SK-N-SH treated with all-trans-retinoic acid at 6 μM for 48 hours (cell line): ENCODE data around the gene NXN.
"Not testable (repeated sequence)": the region's sequence is repeated elsewhere in the genome, so short reads cannot be mapped to it uniquely, and the experiment has no call there.

Experiments
- ATAC-seq: fragments of 200-7000 bp; cut with Tn5 transposase; 3 replicates; pipeline ENCODE4 v1.9.1; 2020; ENCODE audit warnings: mild to moderate bottlenecking, moderate library complexity
- ARNTL ChIP-seq: fragments of 450-650 bp; formaldehyde crosslinking; IDR thresholded peaks from 2 replicates; pipeline ENCODE4 v1.5.0; 2020; ENCODE audit warnings: low read depth, mild to moderate bottlenecking, moderate library complexity, borderline replicate concordance
- CSDC2 ChIP-seq: fragments of 250-450 bp; sonication (Bioruptor Pico); IDR thresholded peaks from 2 replicates; pipeline ENCODE4 v1.5.0; 2020; ENCODE audit warnings: mild to moderate bottlenecking, moderate library complexity
- ISL1 ChIP-seq: fragments of 250-450 bp; sonication (Bioruptor Pico); IDR thresholded peaks from 2 replicates; pipeline ENCODE4 v2.1.2; 2022; ENCODE audit warnings: mild to moderate bottlenecking, moderate library complexity
- OSR1 ChIP-seq: fragments of 250-450 bp; sonication (Bioruptor Pico); IDR thresholded peaks from 2 replicates; pipeline ENCODE4 v1.8.0; 2022; ENCODE audit warnings: moderate library complexity, mild to moderate bottlenecking, inconsistent platforms
- PPARA ChIP-seq: fragments of 250-450 bp; sonication (Bioruptor Pico); IDR thresholded peaks from 2 replicates; pipeline ENCODE4 v1.5.0; 2020; ENCODE audit warnings: mild to moderate bottlenecking, borderline replicate concordance
- RARB ChIP-seq: fragments of 250-450 bp; sonication (Bioruptor Pico); IDR thresholded peaks from 2 replicates; pipeline ENCODE4 v1.8.0; 2021; ENCODE audit warnings: mild to moderate bottlenecking, moderate library complexity
- TCF4 ChIP-seq: fragments of 250-450 bp; sonication (Bioruptor Pico); IDR thresholded peaks from 2 replicates; pipeline ENCODE4 v1.8.0; 2021; ENCODE audit warnings: mild to moderate bottlenecking, moderate library complexity, borderline replicate concordance
- TOX ChIP-seq: fragments of 250-450 bp; sonication (Bioruptor Pico); IDR thresholded peaks from 2 replicates; pipeline ENCODE4 v1.8.0; 2021; ENCODE audit warnings: mild to moderate bottlenecking, moderate library complexity, borderline replicate concordance
- ZC3H10 ChIP-seq: fragments of 250-450 bp; sonication (Bioruptor Pico); IDR thresholded peaks from 2 replicates; pipeline ENCODE4 v1.5.1; 2021; ENCODE audit warnings: mild to moderate bottlenecking, moderate library complexity
- ZFP3 ChIP-seq: fragments of 250-450 bp; sonication (Bioruptor Pico); IDR thresholded peaks from 2 replicates; pipeline ENCODE4 v1.5.0; 2020; ENCODE audit warnings: mild to moderate bottlenecking, moderate library complexity
- ZFP30 ChIP-seq: fragments of 450-650 bp; formaldehyde crosslinking; IDR thresholded peaks from 2 replicates; pipeline ENCODE4 v1.5.0; 2022; ENCODE audit warnings: mild to moderate bottlenecking, moderate library complexity
- ZNF70 ChIP-seq: fragments of 450-650 bp; formaldehyde crosslinking; IDR thresholded peaks from 2 replicates; pipeline ENCODE4 v1.5.0; 2020; ENCODE audit warnings: mild to moderate bottlenecking, moderate library complexity
- ZNF8 ChIP-seq: fragments of 450-650 bp; formaldehyde crosslinking; IDR thresholded peaks from 2 replicates; pipeline ENCODE4 v1.5.0; 2020; ENCODE audit warnings: mild to moderate bottlenecking, moderate library complexity
- TF ChIP-seq, protein P1 (sequence below): fragments of 250-450 bp; sonication (Bioruptor Pico); IDR thresholded peaks from 2 replicates; pipeline ENCODE4 v1.8.0; 2020; ENCODE audit warnings: mild to moderate bottlenecking, moderate library complexity, borderline replicate concordance
- TF ChIP-seq, protein P2 (sequence below): fragments of 250-450 bp; sonication (Bioruptor Pico); IDR thresholded peaks from 2 replicates; pipeline ENCODE4 v1.5.1; 2021; ENCODE audit warnings: mild to moderate bottlenecking, moderate library complexity
- TF ChIP-seq, protein P3 (sequence below): fragments of 250-450 bp; sonication (Bioruptor Pico); IDR thresholded peaks from 2 replicates; pipeline ENCODE4 v1.5.1; 2020; ENCODE audit warnings: low read depth, mild to moderate bottlenecking, moderate library complexity
- TF ChIP-seq, protein P4 (sequence below): fragments of 250-450 bp; sonication (Bioruptor Pico); IDR thresholded peaks from 2 replicates; pipeline ENCODE4 v1.5.0; 2020; ENCODE audit warnings: mild to moderate bottlenecking, moderate library complexity

Gene NXN

DNA sequence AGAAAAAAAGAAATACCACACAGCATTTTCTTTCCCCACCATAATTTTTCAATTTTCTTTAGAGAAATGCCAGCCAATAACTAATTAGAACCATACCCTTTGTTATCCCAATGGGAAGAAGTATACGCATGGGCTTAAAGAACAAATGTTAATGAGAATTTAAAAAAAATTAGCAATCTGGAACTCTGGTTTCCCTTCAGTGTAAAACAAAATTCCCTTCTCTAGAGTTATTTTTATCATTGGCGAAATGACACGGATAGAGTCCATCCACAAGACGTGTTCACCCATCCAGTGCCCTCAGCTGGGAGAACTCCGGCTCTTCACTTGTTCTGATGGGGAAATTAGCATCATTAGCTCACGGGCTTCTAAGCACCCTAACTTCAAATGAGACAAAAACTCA lies 3.3 kb downstream of the NXN start (continued):
- TF ChIP-seq, protein P1, sequence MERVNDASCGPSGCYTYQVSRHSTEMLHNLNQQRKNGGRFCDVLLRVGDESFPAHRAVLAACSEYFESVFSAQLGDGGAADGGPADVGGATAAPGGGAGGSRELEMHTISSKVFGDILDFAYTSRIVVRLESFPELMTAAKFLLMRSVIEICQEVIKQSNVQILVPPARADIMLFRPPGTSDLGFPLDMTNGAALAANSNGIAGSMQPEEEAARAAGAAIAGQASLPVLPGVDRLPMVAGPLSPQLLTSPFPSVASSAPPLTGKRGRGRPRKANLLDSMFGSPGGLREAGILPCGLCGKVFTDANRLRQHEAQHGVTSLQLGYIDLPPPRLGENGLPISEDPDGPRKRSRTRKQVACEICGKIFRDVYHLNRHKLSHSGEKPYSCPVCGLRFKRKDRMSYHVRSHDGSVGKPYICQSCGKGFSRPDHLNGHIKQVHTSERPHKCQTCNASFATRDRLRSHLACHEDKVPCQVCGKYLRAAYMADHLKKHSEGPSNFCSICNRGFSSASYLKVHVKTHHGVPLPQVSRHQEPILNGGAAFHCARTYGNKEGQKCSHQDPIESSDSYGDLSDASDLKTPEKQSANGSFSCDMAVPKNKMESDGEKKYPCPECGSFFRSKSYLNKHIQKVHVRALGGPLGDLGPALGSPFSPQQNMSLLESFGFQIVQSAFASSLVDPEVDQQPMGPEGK (CRISPR knock-in tag) = no peak

DNA sequence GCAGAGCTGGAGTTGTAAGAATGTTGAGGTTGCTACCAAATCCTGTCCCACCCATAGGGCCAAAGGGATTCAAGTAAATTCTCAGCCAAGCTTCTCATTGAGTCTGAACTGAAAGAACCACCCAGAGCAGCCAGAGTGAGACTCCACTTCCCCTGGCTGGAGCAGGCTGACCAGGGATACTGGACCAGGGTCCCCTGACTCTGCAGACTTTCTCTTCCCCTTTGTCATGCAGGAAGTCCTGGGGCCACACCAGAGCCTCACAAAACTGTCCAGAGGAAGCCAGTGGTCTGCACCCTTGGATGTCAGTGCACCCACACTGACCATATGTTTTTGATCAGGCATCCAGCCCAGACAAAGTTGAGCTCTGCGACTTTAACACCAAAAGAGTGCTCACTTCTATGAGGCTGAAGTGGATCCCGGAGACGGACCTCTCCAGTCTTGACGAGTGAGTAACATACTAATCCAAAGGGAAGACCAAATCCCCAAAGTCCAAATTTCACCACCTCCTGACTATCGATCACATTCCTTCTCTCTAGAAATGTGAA lies 4.1 kb downstream of the NXN start:
- no peak for ATAC-seq

DNA sequence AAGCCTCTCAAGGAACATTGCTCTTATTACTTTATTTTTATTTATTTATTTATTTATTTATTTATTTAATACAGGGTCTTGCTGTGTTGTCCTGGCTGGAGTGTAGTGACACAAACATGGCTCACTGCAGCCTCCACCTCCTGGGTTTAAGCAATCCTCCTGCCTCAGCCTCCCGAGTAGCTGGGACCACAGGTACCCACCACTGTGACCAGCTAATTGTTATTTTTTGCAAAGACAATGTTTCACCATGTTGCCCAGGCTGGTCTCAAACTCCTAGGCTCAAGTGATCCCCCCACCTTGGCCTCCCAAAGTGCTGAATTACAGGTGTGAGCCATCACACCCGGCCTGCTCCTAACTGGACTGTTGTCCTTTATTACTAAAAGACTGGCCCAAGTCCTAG lies 4.8 kb downstream of the NXN start:
- not testable (repeated sequence) for ATAC-seq

More for the DNA sequence above, 4.1 kb downstream of the NXN start:
- TF ChIP-seq, protein P2, sequence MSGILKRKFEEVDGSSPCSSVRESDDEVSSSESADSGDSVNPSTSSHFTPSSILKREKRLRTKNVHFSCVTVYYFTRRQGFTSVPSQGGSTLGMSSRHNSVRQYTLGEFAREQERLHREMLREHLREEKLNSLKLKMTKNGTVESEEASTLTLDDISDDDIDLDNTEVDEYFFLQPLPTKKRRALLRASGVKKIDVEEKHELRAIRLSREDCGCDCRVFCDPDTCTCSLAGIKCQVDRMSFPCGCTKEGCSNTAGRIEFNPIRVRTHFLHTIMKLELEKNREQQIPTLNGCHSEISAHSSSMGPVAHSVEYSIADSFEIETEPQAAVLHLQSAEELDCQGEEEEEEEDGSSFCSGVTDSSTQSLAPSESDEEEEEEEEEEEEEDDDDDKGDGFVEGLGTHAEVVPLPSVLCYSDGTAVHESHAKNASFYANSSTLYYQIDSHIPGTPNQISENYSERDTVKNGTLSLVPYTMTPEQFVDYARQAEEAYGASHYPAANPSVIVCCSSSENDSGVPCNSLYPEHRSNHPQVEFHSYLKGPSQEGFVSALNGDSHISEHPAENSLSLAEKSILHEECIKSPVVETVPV (CRISPR knock-in tag) = no peak
- TF ChIP-seq TOX (CRISPR knock-in tag) = no peak
- TF ChIP-seq ZFP30 (CRISPR knock-in tag) = no peak
- TF ChIP-seq ISL1 (CRISPR knock-in tag) = no peak
- TF ChIP-seq ZC3H10 (CRISPR knock-in tag) = no peak
- TF ChIP-seq ARNTL = no peak
- TF ChIP-seq, protein P3, sequence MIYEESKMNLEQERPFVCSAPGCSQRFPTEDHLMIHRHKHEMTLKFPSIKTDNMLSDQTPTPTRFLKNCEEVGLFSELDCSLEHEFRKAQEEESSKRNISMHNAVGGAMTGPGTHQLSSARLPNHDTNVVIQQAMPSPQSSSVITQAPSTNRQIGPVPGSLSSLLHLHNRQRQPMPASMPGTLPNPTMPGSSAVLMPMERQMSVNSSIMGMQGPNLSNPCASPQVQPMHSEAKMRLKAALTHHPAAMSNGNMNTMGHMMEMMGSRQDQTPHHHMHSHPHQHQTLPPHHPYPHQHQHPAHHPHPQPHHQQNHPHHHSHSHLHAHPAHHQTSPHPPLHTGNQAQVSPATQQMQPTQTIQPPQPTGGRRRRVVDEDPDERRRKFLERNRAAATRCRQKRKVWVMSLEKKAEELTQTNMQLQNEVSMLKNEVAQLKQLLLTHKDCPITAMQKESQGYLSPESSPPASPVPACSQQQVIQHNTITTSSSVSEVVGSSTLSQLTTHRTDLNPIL (CRISPR knock-in tag) = no peak
- no peak for TF ChIP-seq OSR1 (CRISPR knock-in tag)
- TF ChIP-seq RARB (CRISPR knock-in tag) = no peak
- no peak for TF ChIP-seq CSDC2 (CRISPR knock-in tag)
- TF ChIP-seq ZNF70 (CRISPR knock-in tag) = no peak
- no peak for TF ChIP-seq PPARA

DNA sequence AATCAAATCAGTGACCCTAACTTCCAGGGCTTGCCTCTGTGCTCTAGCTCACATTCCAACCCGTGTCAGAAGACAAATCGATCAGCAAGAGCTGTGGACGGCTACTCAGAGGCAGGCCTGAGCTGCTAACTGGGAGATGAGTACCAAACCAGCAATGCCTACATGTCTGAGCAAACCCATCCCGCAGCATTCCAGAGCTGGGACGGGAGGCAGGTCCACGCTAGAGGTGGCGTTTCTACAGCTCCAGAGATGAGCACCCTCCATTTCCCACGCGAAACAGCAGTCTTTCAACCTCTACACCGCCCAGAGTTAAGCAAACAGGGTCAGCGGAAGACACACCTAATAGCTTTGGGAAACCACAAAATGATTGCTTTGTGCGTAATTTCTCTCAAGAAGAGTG lies 6.5 kb downstream of the NXN start:
- no peak for ATAC-seq
- no peak for TF ChIP-seq ZNF8
- no peak for TF ChIP-seq TCF4 (CRISPR knock-in tag)
- TF ChIP-seq ARNTL = no peak
- TF ChIP-seq, protein P1 (CRISPR knock-in tag) = no peak
- no peak for TF ChIP-seq ZNF70 (CRISPR knock-in tag)
- TF ChIP-seq, protein P4, sequence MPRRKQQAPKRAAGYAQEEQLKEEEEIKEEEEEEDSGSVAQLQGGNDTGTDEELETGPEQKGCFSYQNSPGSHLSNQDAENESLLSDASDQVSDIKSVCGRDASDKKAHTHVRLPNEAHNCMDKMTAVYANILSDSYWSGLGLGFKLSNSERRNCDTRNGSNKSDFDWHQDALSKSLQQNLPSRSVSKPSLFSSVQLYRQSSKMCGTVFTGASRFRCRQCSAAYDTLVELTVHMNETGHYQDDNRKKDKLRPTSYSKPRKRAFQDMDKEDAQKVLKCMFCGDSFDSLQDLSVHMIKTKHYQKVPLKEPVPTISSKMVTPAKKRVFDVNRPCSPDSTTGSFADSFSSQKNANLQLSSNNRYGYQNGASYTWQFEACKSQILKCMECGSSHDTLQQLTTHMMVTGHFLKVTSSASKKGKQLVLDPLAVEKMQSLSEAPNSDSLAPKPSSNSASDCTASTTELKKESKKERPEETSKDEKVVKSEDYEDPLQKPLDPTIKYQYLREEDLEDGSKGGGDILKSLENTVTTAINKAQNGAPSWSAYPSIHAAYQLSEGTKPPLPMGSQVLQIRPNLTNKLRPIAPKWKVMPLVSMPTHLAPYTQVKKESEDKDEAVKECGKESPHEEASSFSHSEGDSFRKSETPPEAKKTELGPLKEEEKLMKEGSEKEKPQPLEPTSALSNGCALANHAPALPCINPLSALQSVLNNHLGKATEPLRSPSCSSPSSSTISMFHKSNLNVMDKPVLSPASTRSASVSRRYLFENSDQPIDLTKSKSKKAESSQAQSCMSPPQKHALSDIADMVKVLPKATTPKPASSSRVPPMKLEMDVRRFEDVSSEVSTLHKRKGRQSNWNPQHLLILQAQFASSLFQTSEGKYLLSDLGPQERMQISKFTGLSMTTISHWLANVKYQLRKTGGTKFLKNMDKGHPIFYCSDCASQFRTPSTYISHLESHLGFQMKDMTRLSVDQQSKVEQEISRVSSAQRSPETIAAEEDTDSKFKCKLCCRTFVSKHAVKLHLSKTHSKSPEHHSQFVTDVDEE = no peak

DNA sequence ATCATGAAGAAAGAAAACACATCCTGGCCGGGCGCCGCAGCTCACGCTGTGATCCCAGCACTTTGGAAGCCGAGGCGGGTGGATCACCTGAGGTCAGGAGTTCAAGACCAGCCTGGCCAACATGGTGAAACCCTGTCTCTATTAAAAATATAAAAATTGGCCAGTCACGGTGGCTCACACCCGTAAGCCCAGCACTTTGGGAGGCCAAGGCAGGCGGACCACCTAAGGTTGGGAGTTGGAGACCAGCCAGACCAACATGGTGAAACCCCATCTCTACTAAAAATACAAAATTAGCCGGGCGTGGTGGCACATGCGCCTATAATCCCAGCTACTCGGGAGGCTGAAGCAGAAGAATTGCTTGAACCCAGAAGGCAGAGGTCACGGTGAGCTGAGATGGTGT lies 7.7 kb downstream of the NXN start:
- not testable (repeated sequence) for ATAC-seq

DNA sequence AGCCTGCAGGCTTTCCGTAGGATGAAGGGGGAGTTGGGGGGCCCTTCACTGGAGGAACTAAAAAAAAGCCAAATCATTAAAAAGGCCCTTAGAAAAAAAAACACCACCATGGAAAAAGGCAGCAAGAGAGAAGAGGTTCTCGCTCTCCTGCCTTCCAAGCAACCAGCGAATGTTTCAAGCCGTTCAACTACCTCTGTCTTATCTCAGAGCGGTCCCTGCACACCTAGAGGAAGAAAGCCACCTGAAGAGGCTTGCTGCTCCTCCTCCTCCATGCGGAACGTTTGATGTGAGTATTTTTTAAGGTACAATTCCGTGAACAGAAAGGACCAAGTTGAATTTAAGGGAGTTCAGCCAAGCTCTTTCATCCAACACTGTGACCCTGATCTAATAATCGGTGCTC lies 9.2 kb downstream of the NXN start:
- ATAC-seq = no peak
- no peak for TF ChIP-seq OSR1 (CRISPR knock-in tag)
- no peak for TF ChIP-seq ARNTL
- TF ChIP-seq, protein P1 (CRISPR knock-in tag) = no peak
- no peak for TF ChIP-seq ZC3H10 (CRISPR knock-in tag)
- TF ChIP-seq, protein P3 (CRISPR knock-in tag) = no peak
- no peak for TF ChIP-seq ZFP3
